Measurements from ENCODE around the gene ZNF418.

ZNF418 gene

DNA sequence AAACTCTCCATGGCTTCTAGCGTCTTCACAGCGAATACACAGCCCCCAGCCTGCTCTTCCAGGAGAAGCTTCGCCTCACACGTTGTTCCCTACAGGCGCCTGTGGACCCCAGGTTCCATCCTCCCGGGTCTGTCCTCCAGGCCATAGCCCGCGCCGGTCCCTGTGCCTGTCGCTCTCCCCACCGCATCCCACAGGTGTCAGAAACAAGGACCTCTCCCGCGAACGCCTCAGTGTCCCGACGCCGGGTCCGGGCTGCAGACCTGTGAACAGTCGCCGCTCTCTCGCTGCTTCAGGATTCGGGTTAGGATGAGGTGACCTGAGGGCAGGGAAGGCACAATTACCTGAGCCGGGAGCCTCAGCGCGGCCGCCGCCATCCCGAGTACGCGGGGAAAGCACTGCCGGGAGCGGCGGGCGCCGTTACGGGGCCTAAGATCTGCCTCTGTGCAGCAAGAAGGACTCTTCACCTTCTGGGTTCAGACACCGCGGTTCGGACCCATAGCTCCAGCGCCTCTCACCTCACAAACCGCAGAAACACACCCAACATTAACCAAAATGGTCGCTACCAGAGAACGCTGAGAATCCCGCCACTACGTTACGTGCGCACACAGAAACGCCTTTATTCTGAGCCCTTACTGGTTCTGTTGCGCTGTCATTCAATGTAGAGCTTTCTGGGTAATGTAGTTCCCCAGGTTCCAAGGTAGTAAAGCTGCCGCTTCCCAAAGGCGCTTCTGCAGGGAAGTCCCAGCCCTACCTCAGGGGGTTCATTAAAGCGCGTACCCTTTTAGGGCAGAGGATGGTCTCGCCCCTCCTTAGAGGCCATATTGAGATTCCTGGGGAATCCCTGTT lies at the start of gene ZNF418:
Gene ZNF418 (minus strand): TSS at position 583 of the 846 bp plus-strand sequence. CDS start 1,580 bp downstream, outside the sequence.
- TF ChIP-seq, protein P1, sequence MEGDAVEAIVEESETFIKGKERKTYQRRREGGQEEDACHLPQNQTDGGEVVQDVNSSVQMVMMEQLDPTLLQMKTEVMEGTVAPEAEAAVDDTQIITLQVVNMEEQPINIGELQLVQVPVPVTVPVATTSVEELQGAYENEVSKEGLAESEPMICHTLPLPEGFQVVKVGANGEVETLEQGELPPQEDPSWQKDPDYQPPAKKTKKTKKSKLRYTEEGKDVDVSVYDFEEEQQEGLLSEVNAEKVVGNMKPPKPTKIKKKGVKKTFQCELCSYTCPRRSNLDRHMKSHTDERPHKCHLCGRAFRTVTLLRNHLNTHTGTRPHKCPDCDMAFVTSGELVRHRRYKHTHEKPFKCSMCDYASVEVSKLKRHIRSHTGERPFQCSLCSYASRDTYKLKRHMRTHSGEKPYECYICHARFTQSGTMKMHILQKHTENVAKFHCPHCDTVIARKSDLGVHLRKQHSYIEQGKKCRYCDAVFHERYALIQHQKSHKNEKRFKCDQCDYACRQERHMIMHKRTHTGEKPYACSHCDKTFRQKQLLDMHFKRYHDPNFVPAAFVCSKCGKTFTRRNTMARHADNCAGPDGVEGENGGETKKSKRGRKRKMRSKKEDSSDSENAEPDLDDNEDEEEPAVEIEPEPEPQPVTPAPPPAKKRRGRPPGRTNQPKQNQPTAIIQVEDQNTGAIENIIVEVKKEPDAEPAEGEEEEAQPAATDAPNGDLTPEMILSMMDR (conservative IDR thresholded peaks at IDR 0.05; ENCODE audit: control insufficient read depth, insufficient read depth, low read depth, low read length) = no peak
- DNase-seq (ENCODE audit: low read depth) = peak; percentile 87
- peak within 1 kb of the TSS; percentile 77 for H3K4me3 ChIP-seq (ENCODE audit: control insufficient read depth, low read depth, low read length)

DNA sequence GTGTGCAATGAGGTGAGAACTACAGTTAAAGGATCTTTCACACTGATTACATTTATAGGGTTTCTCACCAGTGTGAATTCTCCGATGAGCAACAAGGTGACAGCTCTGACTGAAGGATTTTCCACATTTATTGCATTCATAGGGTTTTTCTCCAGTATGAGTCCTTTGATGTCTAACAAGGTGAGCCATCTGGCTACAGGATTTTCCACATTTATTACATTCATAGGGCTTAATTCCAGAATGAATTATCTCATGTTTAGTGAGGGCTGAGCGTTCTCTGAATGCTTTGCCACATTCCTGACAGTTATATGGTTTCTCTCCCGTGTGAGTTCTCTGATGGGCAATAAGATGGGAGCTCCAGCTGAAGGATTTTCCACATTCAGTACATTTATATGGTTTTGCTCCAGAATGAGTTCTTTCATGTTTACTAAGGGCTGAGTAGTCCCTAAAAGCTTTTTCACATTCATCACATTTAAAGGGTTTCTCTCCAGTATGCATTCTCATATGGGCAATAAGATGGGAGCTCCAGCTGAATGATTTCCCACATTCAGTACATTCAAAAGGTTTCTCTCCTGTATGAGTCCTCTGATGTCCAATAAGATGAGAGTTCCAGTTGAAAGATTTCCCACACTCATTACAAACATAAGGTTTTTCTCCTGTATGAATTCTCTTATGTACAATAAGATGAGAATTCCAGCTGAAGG lies 43.5 kb upstream of the ZNF418 start:
- H3K4me3 ChIP-seq (ENCODE audit: control insufficient read depth, low read depth, low read length) = no peak overlapping the region
- TF ChIP-seq, protein P1 (conservative IDR thresholded peaks at IDR 0.05; ENCODE audit: control insufficient read depth, insufficient read depth, low read depth, low read length) = no peak
- DNase-seq (ENCODE audit: low read depth) = peak; percentile 8

DNA sequence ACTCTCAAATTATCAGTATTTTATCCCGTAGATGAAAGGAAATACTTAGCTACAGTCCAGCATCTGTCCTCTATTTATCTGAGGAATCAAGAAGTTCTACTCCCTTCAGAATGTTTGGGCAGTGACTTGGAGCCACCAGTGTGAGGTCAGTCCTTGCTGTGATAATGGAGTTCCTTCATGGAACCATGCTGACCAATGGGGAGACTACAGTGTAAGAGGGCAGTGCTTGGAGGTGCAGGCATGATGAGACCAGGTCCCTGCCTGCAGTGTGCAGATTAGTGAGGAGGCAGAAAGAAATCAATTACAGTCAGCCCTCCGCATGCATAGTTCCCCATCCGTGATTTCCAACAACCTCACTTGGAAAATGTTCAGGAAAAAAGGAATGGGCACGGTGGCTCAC lies 39.2 kb upstream of the ZNF418 start, which contains the start of gene C19orf18:
Gene C19orf18 (minus strand): TSS at position 101 of the 400 bp plus-strand sequence. CDS start 102 bp downstream, outside the sequence.
- no peak for DNase-seq (ENCODE audit: low read depth)
- no peak within 1 kb of the TSS for H3K4me3 ChIP-seq (ENCODE audit: control insufficient read depth, low read depth, low read length)

DNA sequence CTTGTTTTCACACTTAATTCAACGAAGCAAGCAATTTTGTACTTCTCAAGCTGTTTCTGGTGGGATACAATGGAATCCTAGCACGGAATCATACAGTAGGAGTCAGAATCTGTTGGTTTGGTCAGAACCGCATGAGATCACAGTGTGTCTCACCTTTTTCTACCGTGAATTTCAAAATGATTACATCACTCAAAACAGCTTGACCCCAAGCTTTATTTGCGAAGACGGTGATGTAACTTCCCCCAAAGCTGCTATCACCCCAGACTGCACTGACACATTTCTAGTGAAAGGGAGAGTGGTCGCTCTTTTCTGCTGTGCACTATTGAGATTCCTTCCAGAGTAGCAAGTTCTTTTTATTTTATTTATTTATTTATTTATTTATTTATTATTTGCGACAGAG lies 29.6 kb upstream of the ZNF418 start:
- DNase-seq (ENCODE audit: low read depth) = no peak
- H3K4me3 ChIP-seq (ENCODE audit: control insufficient read depth, low read depth, low read length) = no peak overlapping the region
- TF ChIP-seq, protein P1 (conservative IDR thresholded peaks at IDR 0.05; ENCODE audit: control insufficient read depth, insufficient read depth, low read depth, low read length) = no peak

More for the DNA sequence above, 39.2 kb upstream of the ZNF418 start, which contains the start of gene C19orf18:
- TF ChIP-seq, protein P1 (conservative IDR thresholded peaks at IDR 0.05; ENCODE audit: control insufficient read depth, insufficient read depth, low read depth, low read length) = no peak

DNA sequence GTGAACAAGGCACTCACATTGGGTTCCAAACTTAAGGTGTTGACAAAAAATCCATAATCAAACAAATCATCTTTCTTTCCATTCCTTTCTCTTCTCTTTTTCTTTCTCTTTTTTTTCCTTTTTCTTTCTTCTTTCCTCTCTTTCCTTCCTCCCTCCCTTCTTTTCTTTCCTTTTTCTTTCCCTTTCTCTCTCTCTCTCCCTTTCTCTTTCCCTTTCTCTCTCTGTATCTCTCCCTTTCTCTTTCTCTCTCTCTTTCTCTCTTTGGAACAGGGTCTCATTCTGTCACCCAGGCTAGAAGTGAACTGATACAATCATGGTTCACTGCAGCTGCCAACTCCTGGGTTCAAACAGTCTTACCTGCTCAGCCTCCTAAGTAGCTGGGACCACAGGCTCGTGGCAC lies 26.6 kb upstream of the ZNF418 start:
- TF ChIP-seq, protein P1 (conservative IDR thresholded peaks at IDR 0.05; ENCODE audit: control insufficient read depth, insufficient read depth, low read depth, low read length) = no peak
- no peak for DNase-seq (ENCODE audit: low read depth)
- no peak overlapping the region for H3K4me3 ChIP-seq (ENCODE audit: control insufficient read depth, low read depth, low read length)

DNA sequence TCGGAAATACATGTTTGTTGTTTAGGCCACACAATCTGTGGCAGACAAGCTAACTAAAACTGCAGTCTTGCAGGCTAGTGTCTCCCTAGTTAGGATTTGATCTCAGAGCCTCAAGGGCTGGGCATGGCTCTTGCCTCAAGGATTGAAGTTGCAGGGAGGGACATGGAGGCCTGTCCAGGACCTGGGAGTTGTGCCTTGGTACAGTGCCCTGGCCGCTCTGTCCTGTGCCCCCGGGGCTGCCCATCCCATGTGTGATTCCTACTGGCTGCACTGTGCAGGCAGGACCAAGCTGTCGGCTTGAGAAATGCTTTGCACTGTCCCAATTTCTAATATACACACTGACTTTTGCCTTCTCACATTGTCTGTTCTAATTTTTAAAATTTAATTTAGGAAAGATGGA lies 19.8 kb upstream of the ZNF418 start:
- TF ChIP-seq, protein P1 (conservative IDR thresholded peaks at IDR 0.05; ENCODE audit: control insufficient read depth, insufficient read depth, low read depth, low read length) = no peak
- DNase-seq (ENCODE audit: low read depth) = no peak
- no peak overlapping the region for H3K4me3 ChIP-seq (ENCODE audit: control insufficient read depth, low read depth, low read length)
